HFFc6 (cell line): ENCODE results near the gene MAFG. TPM values are rescaled to one million over a fixed set of nuclear protein-coding genes. Genes with fewer than 3 reads are reported as not detected.
A peak's percentile ranks its signal among the peaks of the same experiment; 100 is the strongest.

Experiments
- DNase-seq: peaks from one replicate; pipeline ENCODE4 v3.0.0-alpha.2; 2018
- H3K27ac Mint-ChIP-seq: 2 replicates; pipeline ENCODE4 v1.8.0; 2020; ENCODE audit warnings: mild to moderate bottlenecking, mixed read lengths
- H3K27me3 Mint-ChIP-seq: 2 replicates; pipeline ENCODE4 v1.8.0; 2021; ENCODE audit warnings: mild to moderate bottlenecking, moderate library complexity, mixed read lengths; ENCODE audit not compliant: insufficient read depth
- H3K36me3 Mint-ChIP-seq: 2 replicates; pipeline ENCODE4 v1.8.0; 2021; ENCODE audit warnings: low read depth, mixed read lengths
- H3K4me1 Mint-ChIP-seq: 2 replicates; pipeline ENCODE4 v1.8.0; 2020; ENCODE audit warnings: low read depth, mixed read lengths
- H3K4me3 Mint-ChIP-seq: 2 replicates; pipeline ENCODE4 v1.8.0; 2020; ENCODE audit warnings: mild to moderate bottlenecking, moderate library complexity, mixed read lengths
- H3K9me3 Mint-ChIP-seq: 2 replicates; pipeline ENCODE4 v1.8.0; 2020; ENCODE audit warnings: mild to moderate bottlenecking, mixed read lengths
- total RNA-seq, 6 experiments: library from RNA; stranded (reverse); fragmentation: NEBNext Ultra II Directional; extraction: Animal tissue kit (Norgen Biotek cat#: 25700); gene quantifications; 2 replicates in 1 of 6; 3 replicates in 5 of 6; pipeline ENCODE4 v1.2.3, GENCODE V29; 2021
- TF ChIP-seq, protein P1 (sequence below): fragments of 200-600 bp; sonication (generic); IDR thresholded peaks from 2 replicates; pipeline ENCODE4 v1.5.0; 2021; ENCODE audit warnings: antibody characterized with exemption, mild to moderate bottlenecking

The MAFG gene
- total RNA-seq, 6 experiments from 2014 or later, result 17.7 to 22.4 (median 18.2) TPM

DNA sequence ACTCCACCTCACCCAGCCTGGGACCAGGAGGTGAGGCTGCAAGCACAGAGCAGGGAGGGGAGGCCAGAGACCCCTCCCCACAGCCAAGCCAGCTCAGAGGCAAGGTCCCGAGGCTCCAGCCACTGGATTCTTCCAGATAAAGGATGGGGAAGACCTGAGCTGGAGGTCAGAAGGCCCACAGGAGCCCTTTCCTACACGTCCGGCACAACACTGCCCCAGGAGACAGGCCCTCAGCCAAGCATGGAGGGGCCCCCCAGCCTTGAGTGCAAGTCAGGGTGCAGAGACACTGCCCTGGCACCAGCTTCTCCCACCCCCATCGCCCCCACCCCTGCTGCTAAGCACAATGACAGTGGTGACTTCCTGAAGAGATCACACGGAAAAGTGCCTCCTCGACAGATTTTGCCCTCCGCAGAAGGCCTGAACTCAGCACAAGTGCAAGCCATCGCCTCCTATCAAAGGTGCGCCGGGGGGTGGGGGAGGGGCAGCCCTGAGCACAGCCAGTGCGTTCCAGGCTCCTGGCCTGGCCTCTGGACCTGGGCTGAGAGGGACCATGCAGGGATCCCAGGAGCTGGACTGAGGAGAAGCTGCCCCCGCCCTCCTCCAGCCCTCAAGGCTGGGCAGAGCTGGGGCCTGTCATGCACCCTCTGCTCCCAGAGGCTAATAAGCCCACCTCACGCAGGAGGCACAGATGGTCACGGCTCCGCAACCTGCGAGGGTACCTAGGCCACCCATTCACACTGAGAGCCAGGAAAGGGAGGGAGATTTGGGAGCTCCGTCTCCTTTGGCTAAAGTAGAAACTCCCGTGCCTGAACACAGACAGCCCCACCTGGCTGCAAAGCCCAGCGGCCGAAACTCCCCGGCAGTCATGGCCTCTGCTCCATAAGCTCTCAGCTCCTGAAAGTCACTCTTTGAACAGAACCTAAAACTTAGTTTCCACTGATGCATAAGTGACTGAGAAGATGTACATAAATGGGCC, 2.7 kb downstream of the MAFG start:
- peak overlapping the region; percentile 91 for H3K4me3 Mint-ChIP-seq
- no peaks in the 10 kb centered on the region for H3K9me3 Mint-ChIP-seq
- H3K4me1 Mint-ChIP-seq, result peaks cover 23% of the 10 kb centered on the region
- no peaks in the 10 kb centered on the region; the same call in 1 of the 2 replicates for H3K27me3 Mint-ChIP-seq
- H3K27ac Mint-ChIP-seq, result peak overlapping the region; percentile 90
- peaks cover 4% of the 10 kb centered on the region; the same call in 1 of the 2 replicates for H3K36me3 Mint-ChIP-seq
- TF ChIP-seq, protein P1, sequence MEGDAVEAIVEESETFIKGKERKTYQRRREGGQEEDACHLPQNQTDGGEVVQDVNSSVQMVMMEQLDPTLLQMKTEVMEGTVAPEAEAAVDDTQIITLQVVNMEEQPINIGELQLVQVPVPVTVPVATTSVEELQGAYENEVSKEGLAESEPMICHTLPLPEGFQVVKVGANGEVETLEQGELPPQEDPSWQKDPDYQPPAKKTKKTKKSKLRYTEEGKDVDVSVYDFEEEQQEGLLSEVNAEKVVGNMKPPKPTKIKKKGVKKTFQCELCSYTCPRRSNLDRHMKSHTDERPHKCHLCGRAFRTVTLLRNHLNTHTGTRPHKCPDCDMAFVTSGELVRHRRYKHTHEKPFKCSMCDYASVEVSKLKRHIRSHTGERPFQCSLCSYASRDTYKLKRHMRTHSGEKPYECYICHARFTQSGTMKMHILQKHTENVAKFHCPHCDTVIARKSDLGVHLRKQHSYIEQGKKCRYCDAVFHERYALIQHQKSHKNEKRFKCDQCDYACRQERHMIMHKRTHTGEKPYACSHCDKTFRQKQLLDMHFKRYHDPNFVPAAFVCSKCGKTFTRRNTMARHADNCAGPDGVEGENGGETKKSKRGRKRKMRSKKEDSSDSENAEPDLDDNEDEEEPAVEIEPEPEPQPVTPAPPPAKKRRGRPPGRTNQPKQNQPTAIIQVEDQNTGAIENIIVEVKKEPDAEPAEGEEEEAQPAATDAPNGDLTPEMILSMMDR, result no peak
- no peak for DNase-seq

DNA sequence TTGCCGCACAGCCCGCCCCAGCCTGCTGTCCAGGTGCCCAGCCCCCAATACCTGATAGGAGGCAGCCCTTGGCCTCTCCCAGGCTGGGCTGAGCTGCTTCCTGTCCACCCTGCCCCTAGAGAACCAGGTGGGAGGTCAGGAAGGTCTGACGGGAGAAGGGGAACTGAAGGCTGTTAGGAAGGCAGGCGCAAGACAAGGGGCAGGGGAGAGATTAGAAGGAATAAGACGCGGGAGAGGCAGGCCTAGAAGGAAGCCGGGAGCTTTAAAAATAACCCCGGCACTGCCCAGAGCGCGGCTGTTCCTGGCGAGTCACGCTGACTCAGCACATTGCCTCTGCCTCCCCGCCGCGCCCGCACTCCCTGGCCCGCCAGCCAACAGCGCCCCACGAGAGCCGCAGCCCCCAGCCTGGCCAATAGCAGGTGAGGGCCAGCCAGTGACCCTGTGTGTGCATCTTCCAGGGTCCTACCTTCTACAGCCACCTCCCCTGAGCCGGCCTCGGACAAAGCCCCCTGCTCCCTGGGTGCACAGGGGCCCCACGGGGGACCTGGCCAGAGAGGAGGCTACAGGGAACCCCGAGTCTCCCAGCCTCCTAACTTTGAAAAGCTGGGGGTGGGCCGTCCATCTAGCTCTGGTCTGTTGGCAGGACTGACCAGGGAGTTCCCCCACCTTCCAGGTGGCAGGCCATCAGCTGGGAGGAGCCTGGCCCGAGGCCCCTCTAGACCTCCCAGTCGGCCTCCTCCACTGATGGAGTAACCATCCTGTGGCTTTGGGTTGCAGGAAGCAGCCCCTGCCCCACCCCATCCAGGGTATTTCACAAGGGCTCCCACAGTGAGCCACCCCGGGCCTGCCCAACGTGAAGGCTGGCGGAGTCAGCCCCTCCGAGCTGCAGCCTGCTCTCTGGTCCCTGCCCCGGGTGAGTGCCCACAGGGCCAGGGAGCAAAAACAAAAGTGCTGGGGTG, 4.0 kb downstream of the MAFG start:
- peak overlapping the region; percentile 84 for H3K4me3 Mint-ChIP-seq
- H3K27ac Mint-ChIP-seq, result peak overlapping the region; percentile 90
- TF ChIP-seq, protein P1, result 0 out of 2 replicates have a peak, but pooled peaks have one; percentile 8
- peak; percentile 43 for DNase-seq
- no peaks in the 10 kb centered on the region for H3K9me3 Mint-ChIP-seq
- H3K36me3 Mint-ChIP-seq, result peaks cover 13% of the 10 kb centered on the region
- H3K4me1 Mint-ChIP-seq, result peaks cover 32% of the 10 kb centered on the region
- no peaks in the 10 kb centered on the region; the same call in 1 of the 2 replicates for H3K27me3 Mint-ChIP-seq

DNA sequence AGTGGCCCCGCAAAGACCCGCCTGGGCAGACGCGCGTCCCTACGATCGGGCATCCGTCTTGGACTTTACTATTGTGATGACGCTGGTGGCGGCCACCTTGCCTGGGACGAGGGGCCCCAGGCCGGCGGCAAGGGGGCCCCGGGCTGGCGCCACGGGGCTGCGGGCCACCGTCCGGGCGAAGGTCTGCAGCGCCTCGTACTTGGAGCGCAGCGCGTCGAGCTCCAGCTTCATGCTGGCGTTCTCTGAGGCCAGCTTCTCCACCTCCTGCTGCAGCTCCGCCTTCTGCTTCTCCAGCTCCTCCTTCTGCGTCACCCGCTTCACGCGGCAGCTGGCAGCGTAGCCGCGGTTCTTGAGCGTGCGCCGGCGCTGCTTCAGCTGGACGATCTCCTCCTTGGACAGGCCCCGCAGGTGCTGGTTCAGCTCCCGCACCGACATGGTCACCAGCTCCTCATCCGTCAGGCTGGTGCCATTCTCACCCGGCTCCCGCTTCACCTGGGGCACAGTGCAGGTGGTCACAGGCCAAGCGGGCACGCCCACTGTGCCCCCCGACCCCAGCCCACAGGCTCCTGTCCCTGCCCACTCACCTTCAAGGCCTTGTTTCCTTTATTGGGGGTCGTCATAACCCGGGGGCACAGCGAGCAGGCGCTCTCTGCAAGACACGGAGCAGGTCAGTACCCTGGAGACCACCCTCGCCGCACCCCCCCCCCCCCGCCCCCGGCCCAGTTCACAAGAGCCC, 4.8 kb downstream of the MAFG start:
- DNase-seq, result no peak
- Mint-ChIP-seq H3K36me3 (peaks cover 13% of the 10 kb centered on the region), H3K27ac (peak overlapping the region; percentile 90), H3K27me3 (no peaks in the 10 kb centered on the region; the same call in 1 of the 2 replicates), H3K4me3 (peak overlapping the region; percentile 84; the same call in 1 of the 2 replicates), H3K4me1 (peaks cover 32% of the 10 kb centered on the region), H3K9me3 (no peaks in the 10 kb centered on the region)
- TF ChIP-seq, protein P1, result no peak

DNA sequence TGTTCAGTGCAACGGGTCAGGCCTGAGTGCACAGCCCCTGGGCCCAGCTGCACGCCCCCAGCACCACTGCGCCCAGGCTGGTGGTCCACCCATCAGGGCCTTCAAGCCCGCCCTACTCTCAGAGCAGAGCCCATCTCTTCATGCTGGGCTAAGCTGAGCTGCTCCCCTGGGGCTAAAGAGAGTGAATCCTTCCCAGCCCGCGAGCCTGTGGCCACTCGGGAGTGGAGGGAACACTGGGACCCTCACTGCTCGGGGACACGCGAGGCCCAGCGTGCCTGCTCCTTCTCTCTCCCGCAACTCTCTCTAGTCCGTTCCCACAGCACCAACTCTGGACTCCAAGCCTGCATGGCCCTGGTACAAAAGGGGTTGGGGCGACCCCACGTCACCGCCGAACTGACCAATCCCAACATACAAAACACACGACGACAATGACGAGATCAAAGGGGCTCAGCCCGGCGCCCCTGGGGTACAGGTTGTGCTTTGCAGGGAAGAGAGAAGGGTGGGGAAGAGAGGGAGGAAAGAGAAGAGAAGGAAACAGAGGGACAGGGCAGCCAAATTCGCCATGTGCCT, 5.5 kb downstream of the MAFG start:
- Mint-ChIP-seq H3K4me3 (no peak overlapping the region; the same call in 1 of the 2 replicates), H3K27ac (peak overlapping the region; percentile 26; the same call in 1 of the 2 replicates), H3K27me3 (no peaks in the 10 kb centered on the region; the same call in 1 of the 2 replicates), H3K36me3 (peaks cover 15% of the 10 kb centered on the region), H3K4me1 (peaks cover 37% of the 10 kb centered on the region), H3K9me3 (no peaks in the 10 kb centered on the region)
- no peak for DNase-seq
- TF ChIP-seq, protein P1, result no peak
